SU-DHL-6 (cell line): ENCODE data around the gene MYBBP1A.

Source experiments
- CTCF ChIP-seq: fragments of 200-600 bp; sonication (generic); IDR thresholded peaks from one replicate; pipeline ENCODE4 v1.5.1; 2017; ENCODE audit warnings: antibody characterized with exemption, mild to moderate bottlenecking, low read length, moderate library complexity; ENCODE audit not compliant: insufficient read depth, poor library complexity, severe bottlenecking
- EZH2phosphoT487 ChIP-seq: fragments of 200-600 bp; sonication (generic), shearing (Covaris generic); conservative IDR thresholded peaks from 2 replicates; pipeline ENCODE4 v1.6.1; 2018; ENCODE audit warnings: mild to moderate bottlenecking, antibody characterized with exemption, low read length, moderate library complexity, mixed read lengths

- TF ChIP-seq CTCF = no peak
- no peak for TF ChIP-seq EZH2phosphoT487
These were observed 665 bp downstream of the MYBBP1A start for GRCh38 chr17:4554441-4554996.
